Breast epithelium (tissue), 3 donors: ENCODE measurements around the gene HOXA2.

Experiments
- CTCF ChIP-seq, 3 donors: fragments of 450-650 bp; IDR thresholded peaks; one replicate each; pipeline ENCODE4 v1.5.1; 2016 to 2017; ENCODE audit warnings: antibody characterized with exemption in 3 of 3, mild to moderate bottlenecking in 3 of 3, moderate library complexity in 3 of 3
- POLR2A ChIP-seq: fragments of 450-650 bp; IDR thresholded peaks from one replicate; pipeline ENCODE4 v1.6.1; 2016; ENCODE audit warnings: antibody characterized with exemption, mild to moderate bottlenecking, moderate library complexity

- TF ChIP-seq POLR2A (no peak), CTCF (IDR thresholded peaks at IDR 0.05) (no peak)
Observed at GRCh38 chr7:27097686-27098577, 4.6 kb downstream of the HOXA2 start.
